HG02678 (cell line): ENCODE measurements around the gene ABCA7.

ENCODE experiments used
- ATAC-seq: cut with Tn5 transposase; IDR thresholded peaks from one replicate; pipeline ENCODE4 v1.9.1; 2021; ENCODE audit warnings: mild to moderate bottlenecking, moderate library complexity; ENCODE audit not compliant: unreplicated experiment

The ABCA7 gene

DNA sequence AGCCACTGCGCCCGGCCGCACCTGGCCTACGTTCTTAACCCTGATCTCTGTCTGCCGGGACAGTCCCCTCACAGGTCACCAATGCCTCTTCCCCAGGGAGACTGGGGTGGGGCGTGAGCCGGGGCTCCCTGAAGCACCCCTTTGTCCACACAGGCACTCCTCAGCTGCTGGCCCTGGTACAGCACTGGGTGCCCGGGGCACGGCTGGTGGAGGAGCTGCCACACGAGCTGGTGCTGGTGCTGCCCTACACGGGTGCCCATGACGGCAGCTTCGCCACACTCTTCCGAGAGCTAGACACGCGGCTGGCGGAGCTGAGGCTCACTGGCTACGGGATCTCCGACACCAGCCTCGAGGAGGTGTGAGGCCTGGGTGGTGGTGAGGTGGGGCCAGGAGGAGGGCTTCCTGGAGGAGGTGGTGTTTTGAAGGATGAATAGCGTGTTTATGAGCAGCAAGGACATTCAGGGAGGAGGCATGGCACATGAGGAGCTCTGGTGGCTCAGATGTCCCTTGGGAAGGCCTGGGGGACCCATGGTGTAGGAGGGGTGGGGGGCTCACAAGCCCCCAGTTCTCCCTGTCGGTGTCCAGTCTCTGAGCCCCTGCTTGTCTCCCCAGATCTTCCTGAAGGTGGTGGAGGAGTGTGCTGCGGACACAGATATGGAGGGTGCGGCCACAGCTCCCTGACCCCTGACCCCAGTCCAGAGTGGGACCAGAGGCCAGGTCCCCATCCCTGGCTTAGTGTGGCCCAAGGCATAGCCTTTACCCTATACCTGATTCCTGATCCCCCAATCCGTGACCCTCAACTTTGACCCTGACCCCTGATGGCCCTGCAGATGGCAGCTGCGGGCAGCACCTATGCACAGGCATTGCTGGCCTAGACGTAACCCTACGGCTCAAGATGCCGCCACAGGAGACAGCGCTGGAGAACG, 13.5 kb downstream of the ABCA7 start:
- ATAC-seq, result no peak

DNA sequence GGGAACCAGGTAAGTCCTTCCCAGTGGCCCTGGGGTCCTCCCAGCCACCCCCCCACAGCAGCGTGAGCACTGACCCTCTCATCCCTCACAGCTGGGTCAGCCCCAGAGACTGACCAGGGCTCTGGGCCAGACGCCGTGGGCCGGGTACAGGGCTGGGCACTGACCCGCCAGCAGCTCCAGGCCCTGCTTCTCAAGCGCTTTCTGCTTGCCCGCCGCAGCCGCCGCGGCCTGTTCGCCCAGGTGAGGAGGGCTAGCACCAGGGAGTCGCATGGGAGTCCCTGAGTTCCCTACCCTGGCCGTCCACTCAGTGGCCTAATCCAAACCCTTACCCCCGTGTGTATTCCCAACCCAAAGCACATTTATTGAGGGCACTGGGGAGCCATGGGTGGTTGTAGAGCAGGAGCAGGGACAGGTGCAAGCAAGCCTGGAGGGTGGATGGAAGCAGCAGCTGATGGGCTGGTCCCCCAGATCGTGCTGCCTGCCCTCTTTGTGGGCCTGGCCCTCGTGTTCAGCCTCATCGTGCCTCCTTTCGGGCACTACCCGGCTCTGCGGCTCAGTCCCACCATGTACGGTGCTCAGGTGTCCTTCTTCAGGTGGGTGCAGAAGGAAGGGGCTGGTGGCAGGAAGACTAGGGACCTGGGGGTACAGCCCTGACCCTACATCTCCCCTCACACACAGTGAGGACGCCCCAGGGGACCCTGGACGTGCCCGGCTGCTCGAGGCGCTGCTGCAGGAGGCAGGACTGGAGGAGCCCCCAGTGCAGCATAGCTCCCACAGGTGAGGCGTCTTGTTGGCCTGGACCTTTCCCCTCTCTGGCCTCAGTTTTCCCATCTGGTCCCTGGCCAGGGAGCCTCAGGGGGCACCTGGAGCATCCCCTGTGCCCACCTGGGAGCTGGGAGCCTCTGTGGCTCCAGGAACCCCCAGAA, 14.5 kb downstream of the ABCA7 start:
- no peak for ATAC-seq

GRCh38 chr19:1055028-1055425, 15.1 kb downstream of the ABCA7 start:
- no peak for ATAC-seq

- ATAC-seq, result no peak
These were observed 16.1 kb downstream of the ABCA7 start for GRCh38 chr19:1055886-1056620.

- ATAC-seq, result no peak
These were observed 17.4 kb downstream of the ABCA7 start for GRCh38 chr19:1057176-1057855.

- no peak for ATAC-seq
These were observed 18.2 kb downstream of the ABCA7 start for GRCh38 chr19:1058112-1058511.

- ATAC-seq, result no peak
These were observed 20.8 kb downstream of the ABCA7 start for GRCh38 chr19:1060689-1061088.

- no peak for ATAC-seq
These were observed 22.1 kb downstream of the ABCA7 start for GRCh38 chr19:1061987-1062386.

- no peak for ATAC-seq
These were observed 22.6 kb downstream of the ABCA7 start for GRCh38 chr19:1062387-1063029.

DNA sequence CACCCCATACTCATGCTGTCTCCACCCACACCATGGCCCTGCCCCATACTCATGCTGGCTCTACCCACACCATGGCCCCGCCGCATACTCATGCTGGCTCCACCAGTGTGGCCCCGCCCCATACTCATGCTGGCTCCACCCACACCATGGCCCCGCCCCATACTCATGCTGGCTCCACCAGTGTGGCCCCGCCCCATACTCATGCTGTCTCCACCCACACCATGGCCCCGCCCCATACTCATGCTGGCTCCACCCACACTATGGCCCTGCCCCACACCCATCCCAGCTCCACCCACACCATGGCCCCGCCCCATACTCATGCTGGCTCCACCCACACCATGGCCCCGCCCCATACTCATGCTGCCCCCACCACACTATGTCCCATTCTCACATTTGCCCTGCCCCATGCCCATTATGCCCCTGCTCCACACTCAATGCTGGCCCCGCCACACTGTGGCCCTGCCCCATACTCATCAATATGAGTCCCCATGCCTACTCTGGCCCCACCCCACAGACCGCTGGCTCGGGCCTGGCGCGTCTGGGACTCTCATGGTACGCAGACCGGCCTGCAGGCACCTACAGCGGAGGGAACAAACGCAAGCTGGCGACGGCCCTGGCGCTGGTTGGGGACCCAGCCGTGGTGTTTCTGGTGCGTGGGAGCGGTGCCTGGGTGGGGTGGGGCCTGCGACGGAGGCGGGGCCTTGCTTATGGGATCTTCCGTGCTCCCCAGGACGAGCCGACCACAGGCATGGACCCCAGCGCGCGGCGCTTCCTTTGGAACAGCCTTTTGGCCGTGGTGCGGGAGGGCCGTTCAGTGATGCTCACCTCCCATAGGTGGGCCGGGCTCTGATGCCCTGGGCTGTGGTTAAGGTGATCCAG, 23.4 kb downstream of the ABCA7 start:
- ATAC-seq, result no peak

DNA sequence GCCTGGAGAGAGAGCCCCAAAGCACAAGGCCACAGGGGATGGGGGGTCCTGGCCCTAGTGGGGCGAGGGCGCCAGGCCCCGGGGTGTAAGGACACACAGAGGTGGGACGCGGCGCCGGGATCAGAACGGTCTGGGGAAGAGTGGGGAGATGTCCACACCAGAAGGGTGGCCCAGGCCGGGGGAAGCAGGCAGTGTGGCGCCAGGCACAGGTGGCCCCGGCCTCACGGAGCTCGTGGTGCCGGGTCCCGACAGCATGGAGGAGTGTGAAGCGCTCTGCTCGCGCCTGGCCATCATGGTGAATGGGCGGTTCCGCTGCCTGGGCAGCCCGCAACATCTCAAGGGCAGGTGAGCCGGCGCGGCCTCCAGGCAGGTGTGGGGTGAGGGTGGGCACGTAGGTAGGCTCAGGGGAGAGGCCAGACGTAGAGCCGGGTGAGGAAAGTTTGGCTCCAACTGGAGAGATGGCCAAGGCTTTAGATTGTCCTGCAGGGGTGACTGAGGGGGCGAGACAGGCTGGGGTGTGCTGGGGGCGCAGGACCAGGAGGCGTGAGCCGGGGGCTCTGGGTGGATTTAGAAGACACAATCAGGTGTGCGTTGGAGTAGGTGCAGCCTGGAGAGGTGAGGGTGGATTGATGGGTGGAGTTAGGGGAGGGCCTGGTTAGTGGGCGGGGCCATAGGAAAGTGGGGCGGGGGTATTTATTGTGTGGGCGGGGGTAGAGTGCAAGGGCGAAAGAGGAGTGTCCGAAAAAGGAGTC, 24.2 kb downstream of the ABCA7 start:
- ATAC-seq, result no peak

GRCh38 chr19:1064661-1065605, 25.0 kb downstream of the ABCA7 start:
- ATAC-seq, result peak; percentile 30

GRCh38 chr19:1065606-1066109, 25.8 kb downstream of the ABCA7 start:
- ATAC-seq, result no peak

DNA sequence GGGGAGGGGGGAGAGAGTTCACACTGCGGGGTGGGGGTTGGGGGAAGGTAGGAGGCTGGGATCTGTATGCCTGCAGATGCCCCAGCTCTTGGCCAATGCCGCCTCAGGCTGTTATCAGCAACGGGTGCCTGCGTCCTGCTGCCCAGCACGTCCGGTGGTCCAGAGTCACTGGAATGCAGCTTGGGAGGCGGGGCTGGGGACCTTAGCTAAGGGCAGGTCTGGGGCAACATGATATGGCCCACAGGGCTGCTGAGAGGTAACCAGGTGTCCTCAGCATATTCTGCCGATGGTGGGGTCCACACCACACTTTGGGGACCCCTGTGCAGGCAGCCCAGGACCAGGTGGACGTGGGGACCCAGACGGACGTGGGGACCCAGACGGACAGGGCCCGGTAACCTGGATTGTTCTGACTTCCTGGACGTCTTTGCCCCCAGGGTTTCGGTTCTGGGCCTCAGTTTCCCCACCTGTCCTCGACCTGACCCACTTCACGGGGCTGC, 26.4 kb downstream of the ABCA7 start:
- no peak for ATAC-seq

GRCh38 chr19:1066748-1067340, 26.9 kb downstream of the ABCA7 start, which contains the start of gene ARHGAP45:
ARHGAP45 (plus strand) TSS chr19:1067167; CDS start chr19:1067406, 239 bp downstream.
- ATAC-seq, result peak; percentile 47

DNA sequence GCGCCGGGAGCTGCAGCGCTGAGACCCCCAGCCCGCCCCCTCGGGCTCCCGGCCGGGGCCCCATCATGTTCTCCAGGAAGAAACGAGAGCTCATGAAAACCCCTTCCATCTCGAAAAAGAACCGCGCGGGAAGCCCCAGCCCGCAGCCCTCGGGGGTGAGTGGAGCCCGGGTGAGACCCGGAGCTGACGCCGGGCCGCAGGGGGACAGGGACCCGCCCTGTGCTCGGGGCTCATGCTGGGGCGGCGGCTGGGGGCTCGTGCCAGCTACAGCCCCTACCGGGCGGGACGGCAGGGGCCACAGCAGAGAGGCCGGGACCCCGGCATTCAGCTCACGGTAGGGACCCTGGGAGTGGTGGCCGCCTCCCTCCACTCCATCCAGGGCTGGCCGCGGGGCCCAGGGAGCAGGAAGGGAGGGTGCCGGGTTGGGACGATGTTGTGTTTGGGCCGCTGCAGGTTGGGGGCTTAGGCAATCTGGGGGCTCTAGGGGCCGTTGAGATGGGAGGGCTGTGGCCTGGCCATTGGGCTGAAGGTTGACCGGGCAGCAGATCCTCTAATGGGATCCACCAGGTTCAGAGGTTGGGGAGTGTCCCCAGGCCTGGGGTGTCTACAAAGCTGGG, 27.5 kb downstream of the ABCA7 start:
- peak; percentile 29 for ATAC-seq
